AG09319 (cell line): ENCODE data around the gene RTL5.

Experiments
- DNase-seq: peaks from one replicate; pipeline ENCODE4 v3.0.0-alpha.2; 2010; ENCODE audit warnings: low read depth; ENCODE audit errors: extremely low read depth
- TF ChIP-seq, protein P1 (sequence below): IDR thresholded peaks from 2 replicates; pipeline ENCODE4 v1.5.1; 2011; ENCODE audit warnings: low read depth, mild to moderate bottlenecking, inconsistent platforms, low read length, moderate library complexity

The RTL5 gene

DNA sequence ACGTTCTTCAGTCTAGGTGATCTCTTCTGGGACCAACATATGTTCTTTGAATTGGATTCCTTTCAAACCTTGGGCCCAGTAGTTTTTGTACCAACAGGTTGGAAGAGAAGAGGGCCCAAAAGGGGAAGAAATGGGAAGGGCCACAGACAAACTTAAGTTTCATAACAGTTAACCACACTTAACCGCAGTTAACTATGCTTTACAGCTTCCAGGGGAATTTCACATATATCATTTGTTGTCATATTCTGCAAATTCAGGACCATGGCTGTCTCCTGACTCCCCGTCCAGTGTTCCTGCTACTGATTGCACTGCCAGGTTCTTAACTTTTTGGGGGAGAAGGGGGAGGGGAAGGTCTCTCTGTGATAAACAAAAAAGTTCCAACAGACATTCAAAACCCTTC, 34.6 kb downstream of the RTL5 start:
- no peak for DNase-seq

DNA sequence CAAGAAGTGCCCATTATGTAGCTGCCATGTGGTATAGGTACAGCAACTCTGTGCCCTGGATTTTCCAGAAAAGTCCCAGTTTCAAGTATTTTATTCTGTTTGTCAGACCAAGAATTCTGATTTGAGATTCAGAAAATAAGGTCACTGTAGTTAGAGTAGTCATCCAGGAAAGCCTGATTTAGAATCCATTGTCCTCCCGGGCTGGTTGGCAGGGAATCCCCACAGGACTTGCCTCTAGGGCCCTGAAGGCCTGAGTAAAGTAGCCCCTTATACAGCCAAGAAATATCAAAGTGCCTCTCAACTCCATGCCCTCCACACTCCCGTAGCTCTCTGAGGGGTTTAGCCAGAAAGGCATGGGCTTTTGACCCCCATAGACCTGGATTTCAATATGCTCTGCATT, 36.3 kb downstream of the RTL5 start:
- TF ChIP-seq, protein P1, sequence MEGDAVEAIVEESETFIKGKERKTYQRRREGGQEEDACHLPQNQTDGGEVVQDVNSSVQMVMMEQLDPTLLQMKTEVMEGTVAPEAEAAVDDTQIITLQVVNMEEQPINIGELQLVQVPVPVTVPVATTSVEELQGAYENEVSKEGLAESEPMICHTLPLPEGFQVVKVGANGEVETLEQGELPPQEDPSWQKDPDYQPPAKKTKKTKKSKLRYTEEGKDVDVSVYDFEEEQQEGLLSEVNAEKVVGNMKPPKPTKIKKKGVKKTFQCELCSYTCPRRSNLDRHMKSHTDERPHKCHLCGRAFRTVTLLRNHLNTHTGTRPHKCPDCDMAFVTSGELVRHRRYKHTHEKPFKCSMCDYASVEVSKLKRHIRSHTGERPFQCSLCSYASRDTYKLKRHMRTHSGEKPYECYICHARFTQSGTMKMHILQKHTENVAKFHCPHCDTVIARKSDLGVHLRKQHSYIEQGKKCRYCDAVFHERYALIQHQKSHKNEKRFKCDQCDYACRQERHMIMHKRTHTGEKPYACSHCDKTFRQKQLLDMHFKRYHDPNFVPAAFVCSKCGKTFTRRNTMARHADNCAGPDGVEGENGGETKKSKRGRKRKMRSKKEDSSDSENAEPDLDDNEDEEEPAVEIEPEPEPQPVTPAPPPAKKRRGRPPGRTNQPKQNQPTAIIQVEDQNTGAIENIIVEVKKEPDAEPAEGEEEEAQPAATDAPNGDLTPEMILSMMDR: no peak
- no peak for DNase-seq

More for the DNA sequence above, 34.6 kb downstream of the RTL5 start:
- TF ChIP-seq, protein P1: no peak

- DNase-seq: no peak
- TF ChIP-seq, protein P1: no peak
Measured at GRCh38 chrX:72094894-72095293, 36.8 kb downstream of the RTL5 start.

GRCh38 chrX:72089254-72089653, 42.5 kb downstream of the RTL5 start:
- DNase-seq: no peak
- TF ChIP-seq, protein P1: no peak

- TF ChIP-seq, protein P1: no peak
- no peak for DNase-seq
Measured at GRCh38 chrX:72088761-72089160, 43.0 kb downstream of the RTL5 start.

- no peak for DNase-seq
- TF ChIP-seq, protein P1: no peak
Measured at GRCh38 chrX:72086995-72087394, 44.7 kb downstream of the RTL5 start.

DNA sequence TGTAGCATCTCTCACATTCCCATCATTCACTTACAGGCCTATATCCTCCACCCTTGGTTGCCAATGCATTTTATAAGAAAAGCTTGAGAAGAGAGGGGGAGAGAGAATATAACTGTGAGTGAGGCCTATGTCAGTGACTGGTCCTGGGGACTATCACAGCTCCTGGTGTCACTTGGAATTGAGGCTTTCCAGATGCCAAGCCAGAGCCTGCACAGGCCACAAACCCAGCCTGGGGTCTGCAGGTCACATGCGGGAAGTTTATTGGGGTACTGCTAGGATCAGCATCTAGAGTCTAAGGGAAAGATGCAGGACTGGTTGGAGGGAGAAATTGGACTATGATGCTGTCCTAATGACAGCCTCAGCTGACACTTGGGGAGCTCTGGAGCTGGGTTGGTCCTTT, 47.6 kb downstream of the RTL5 start:
- TF ChIP-seq, protein P1: no peak
- no peak for DNase-seq
